Measurements from ENCODE around the gene PCDHB16.
"Not testable (repeated sequence)": the region's sequence is repeated elsewhere in the genome, so short reads cannot be mapped to it uniquely, and the experiment has no call there.

The PCDHB16 gene

GRCh38 chr5:141182248-141182647 is at the start of gene PCDHB16:
Gene PCDHB16, plus strand, starts transcription at chr5:141182387. Its CDS starts 173 bp downstream, at chr5:141182560.
- no peak for DNase-seq (ENCODE audit: low read depth in 2 of 2)

- DNase-seq (ENCODE audit: low read depth in 2 of 2): no peak
Measured at GRCh38 chr5:141135030-141135717, 47.0 kb upstream of the PCDHB16 start, which contains the start of gene PCDHB5. Gene PCDHB5, plus strand, starts transcription at chr5:141135206. Its CDS starts 229 bp downstream, at chr5:141135435.

- no peak for DNase-seq (ENCODE audit: low read depth in 2 of 2)
Measured at GRCh38 chr5:141135718-141136266, 46.4 kb upstream of the PCDHB16 start.

DNA sequence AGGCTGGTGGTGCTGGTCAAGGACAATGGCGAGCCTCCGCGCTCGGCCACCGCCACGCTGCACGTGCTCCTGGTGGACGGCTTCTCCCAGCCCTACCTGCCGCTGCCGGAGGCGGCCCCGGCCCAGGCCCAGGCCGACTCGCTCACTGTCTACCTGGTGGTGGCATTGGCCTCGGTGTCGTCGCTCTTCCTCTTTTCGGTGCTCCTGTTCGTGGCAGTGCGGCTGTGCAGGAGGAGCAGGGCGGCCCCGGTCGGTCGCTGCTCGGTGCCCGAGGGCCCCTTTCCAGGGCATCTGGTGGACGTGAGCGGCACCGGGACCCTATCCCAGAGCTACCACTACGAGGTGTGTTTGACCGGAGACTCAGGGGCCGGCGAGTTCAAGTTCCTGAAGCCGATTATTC is 44.8 kb upstream of the PCDHB16 start:
- not testable (repeated sequence) for DNase-seq (ENCODE audit: low read depth in 2 of 2)

GRCh38 chr5:141149812-141150211 is 32.4 kb upstream of the PCDHB16 start, which contains the start of gene PCDHB6:
Gene PCDHB6, plus strand, starts transcription at chr5:141150057. Its CDS starts 201 bp downstream, at chr5:141150258.
- DNase-seq (ENCODE audit: low read depth in 2 of 2): no peak

DNA sequence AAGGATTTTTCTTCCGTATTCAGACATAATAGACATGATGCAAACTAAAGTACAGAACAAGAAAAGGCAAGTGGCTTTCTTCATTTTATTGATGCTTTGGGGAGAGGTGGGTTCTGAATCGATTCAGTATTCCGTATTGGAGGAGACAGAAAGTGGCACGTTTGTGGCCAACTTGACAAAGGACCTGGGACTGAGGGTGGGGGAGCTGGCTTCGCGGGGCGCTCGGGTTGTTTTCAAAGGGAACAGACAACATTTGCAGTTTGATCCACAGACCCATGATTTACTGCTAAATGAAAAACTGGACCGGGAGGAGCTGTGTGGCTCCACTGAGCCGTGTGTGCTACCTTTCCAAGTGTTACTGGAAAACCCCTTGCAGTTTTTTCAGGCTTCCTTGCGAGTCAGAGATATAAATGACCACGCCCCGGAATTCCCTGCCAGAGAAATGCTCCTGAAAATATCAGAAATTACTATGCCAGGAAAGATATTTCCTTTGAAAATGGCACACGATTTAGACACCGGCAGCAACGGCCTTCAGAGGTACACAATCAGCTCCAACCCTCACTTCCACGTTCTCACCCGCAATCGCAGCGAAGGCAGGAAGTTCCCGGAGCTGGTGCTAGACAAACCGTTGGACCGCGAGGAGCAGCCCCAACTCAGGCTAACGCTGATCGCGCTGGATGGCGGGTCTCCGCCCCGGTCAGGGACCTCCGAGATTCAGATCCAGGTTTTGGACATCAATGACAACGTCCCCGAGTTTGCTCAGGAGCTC is 31.8 kb upstream of the PCDHB16 start:
- no peak for DNase-seq (ENCODE audit: low read depth in 2 of 2)

GRCh38 chr5:141150993-141151325 is 31.2 kb upstream of the PCDHB16 start:
- DNase-seq (ENCODE audit: low read depth in 2 of 2): no peak

- DNase-seq (ENCODE audit: low read depth in 2 of 2): not testable (repeated sequence)
Measured at GRCh38 chr5:141151632-141152031, 30.6 kb upstream of the PCDHB16 start.

GRCh38 chr5:141152096-141152495 is 30.1 kb upstream of the PCDHB16 start:
- not testable (repeated sequence) for DNase-seq (ENCODE audit: low read depth in 2 of 2)

DNA sequence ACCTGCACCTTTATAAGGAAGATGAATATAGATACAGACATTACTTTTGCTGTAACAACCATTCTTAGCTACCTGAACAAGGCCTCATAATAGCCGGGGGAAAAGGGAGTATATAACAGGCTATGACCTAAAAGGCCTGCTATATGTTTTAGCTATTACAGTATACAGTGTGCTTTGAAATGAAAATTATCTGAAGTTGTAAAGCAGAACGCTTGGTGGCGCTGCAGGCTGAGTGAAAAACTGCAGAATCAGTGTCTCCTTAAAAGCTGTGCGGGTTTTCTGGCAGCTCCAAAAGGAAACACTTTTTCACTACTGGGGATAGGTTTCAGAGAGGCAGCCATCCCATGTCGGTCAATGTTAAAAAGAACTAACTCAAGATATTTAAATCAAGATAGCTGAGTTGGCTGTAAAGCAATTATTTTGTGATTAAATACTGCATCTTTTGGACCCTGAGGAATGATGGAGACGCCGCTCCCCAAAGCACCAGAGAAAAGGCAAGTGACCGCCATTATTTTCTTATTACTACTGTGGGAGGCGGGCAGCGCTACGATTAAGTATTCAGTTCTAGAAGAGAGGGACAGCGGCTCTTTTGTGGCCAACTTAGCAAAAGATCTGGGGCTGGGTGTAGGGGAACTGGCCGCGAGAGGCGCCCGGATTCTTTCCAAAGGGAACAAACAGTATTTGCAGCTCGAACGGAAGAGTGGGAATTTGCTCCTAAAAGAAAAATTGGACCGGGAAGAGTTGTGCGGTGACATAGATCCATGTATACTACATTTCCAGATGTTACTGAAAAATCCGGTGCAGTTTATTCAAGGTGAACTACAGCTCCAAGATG is 26.4 kb upstream of the PCDHB16 start:
- DNase-seq (ENCODE audit: low read depth in 2 of 2): no peak

DNA sequence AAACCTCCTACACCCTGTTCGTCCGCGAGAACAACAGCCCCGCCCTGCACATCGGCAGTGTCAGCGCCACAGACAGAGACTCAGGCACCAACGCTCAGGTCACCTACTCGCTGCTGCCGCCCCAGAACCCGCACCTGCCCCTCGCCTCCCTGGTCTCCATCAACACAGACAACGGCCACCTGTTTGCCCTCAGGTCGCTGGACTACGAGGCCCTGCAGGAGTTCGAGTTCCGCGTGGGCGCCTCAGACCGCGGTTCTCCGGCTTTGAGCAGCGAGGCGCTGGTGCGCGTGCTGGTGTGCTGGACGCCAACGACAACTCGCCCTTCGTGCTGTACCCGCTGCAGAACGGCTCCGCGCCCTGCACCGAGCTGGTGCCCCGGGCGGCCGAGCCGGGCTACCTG is 24.8 kb upstream of the PCDHB16 start:
- not testable (repeated sequence) for DNase-seq (ENCODE audit: low read depth in 2 of 2)

GRCh38 chr5:141157901-141158300 is 24.3 kb upstream of the PCDHB16 start:
- not testable (repeated sequence) for DNase-seq (ENCODE audit: low read depth in 2 of 2)

- DNase-seq (ENCODE audit: low read depth in 2 of 2): no peak
Measured at GRCh38 chr5:141172381-141173204, 9.6 kb upstream of the PCDHB16 start, which contains the start of gene PCDHB7. Gene PCDHB7, plus strand, starts transcription at chr5:141172644. Its CDS starts 192 bp downstream, at chr5:141172836.

DNA sequence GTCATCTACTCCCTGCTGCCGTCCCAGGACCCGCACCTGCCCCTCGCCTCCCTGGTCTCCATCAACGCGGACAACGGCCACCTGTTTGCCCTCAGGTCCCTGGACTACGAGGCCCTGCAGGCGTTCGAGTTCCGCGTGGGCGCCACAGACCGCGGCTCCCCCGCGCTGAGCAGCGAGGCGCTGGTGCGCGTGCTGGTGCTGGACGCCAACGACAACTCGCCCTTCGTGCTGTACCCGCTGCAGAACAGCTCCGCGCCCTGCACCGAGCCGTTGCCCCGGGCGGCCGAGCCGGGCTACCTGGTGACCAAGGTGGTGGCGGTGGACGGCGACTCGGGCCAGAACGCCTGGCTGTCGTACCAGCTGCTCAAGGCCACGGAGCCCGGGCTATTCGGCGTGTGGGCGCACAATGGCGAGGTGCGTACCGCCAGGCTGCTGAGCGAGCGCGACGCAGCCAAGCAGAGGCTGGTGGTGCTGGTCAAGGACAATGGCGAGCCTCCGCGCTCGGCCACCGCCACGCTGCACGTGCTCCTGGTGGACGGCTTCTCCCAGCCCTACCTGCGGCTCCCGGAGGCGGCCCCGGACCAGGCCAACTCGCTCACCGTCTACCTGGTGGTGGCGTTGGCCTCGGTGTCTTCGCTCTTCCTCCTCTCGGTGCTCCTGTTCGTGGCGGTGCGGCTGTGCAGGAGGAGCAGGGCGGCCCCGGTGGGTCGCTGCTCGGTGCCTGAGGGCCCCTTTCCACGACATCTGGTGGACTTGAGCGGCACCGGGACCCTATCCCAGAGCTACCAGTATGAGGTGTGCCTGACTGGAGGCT is 7.7 kb upstream of the PCDHB16 start:
- not testable (repeated sequence) for DNase-seq (ENCODE audit: low read depth in 2 of 2)

- DNase-seq (ENCODE audit: low read depth in 2 of 2): no peak
Measured at GRCh38 chr5:141175933-141176332, 6.3 kb upstream of the PCDHB16 start.

- not testable (repeated sequence) for DNase-seq (ENCODE audit: low read depth in 2 of 2)
Measured at GRCh38 chr5:141177577-141178191, 4.5 kb upstream of the PCDHB16 start, which contains the start of gene PCDHB8. Gene PCDHB8, plus strand, starts transcription at chr5:141177790. Its CDS starts 245 bp downstream, at chr5:141178035.

DNA sequence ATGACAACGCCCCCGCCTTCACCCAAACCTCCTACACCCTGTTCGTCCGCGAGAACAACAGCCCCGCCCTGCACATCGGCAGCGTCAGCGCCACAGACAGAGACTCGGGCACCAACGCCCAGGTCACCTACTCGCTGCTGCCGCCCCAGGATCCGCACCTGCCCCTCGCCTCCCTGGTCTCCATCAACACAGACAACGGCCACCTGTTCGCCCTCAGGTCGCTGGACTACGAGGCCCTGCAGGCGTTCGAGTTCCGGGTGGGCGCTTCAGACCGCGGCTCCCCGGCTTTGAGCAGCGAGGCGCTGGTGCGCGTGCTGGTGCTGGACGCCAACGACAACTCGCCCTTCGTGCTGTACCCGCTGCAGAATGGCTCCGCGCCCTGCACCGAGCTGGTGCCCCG is 2.8 kb upstream of the PCDHB16 start:
- not testable (repeated sequence) for DNase-seq (ENCODE audit: low read depth in 2 of 2)

DNA sequence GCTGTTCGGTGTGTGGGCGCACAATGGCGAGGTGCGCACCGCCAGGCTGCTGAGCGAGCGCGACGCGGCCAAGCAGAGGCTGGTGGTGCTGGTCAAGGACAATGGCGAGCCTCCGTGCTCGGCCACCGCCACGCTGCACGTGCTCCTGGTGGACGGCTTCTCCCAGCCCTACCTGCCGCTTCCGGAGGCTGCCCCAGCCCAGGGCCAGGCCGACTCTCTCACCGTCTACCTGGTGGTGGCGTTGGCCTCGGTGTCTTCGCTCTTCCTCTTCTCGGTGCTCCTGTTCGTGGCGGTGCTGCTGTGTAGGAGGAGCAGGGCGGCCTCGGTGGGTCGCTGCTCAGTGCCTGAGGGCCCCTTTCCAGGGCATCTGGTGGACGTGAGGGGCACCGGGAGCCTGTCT is 2.3 kb upstream of the PCDHB16 start:
- DNase-seq (ENCODE audit: low read depth in 2 of 2): not testable (repeated sequence)

DNA sequence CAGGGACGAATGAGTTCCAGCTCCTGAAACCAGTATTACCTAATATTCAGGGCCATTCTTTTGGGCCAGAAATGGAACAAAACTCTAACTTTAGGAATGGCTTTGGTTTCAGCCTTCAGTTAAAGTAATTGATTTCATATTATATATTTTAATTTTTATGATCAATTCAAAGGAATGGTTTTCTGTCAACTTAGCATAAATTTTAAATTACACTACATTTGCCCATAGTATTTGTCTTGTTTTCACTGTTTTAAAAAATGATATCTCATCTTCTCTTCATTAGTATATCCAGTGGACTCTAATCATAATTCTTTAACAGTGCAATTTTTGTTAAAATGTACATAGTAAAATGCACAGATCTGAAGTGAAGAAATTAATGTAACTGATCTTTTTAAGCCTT is 1.9 kb upstream of the PCDHB16 start:
- no peak for DNase-seq (ENCODE audit: low read depth in 2 of 2)
